Loucy (cell line): ENCODE results near the gene PHEX.

ENCODE experiments used
- H2AFZ ChIP-seq: fragments of 200-600 bp; sonication (generic); 2 replicates; pipeline ENCODE4 v1.6.0; 2016; ENCODE audit warnings: antibody characterized with exemption, mild to moderate bottlenecking, low read length, moderate library complexity
- H3F3A ChIP-seq: fragments of 200-600 bp; 2 replicates; pipeline ENCODE4 v1.6.0; 2016; ENCODE audit warnings: antibody characterized with exemption, low read depth, mild to moderate bottlenecking
- H3K27me3 ChIP-seq: fragments of 200-600 bp; sonication (generic); 2 replicates; pipeline ENCODE4 v1.6.1; 2014; ENCODE audit warnings: low read length, mild to moderate bottlenecking; ENCODE audit not compliant: insufficient read depth, poor library complexity, severe bottlenecking
- H3K36me3 ChIP-seq: fragments of 200-600 bp; sonication (generic); 2 replicates; pipeline ENCODE4 v1.6.1; 2016; ENCODE audit warnings: low read length; ENCODE audit not compliant: insufficient read depth
- H3K4me1 ChIP-seq: fragments of 200-600 bp; sonication (generic); 2 replicates; pipeline ENCODE4 v1.5.1; 2014; ENCODE audit warnings: low read length, mild to moderate bottlenecking; ENCODE audit not compliant: insufficient read depth, poor library complexity, severe bottlenecking
- H3K4me2 ChIP-seq: fragments of 200-600 bp; sonication (generic); 2 replicates; pipeline ENCODE4 v1.6.0; 2014; ENCODE audit warnings: antibody characterized with exemption, low read length, low read depth, mild to moderate bottlenecking; ENCODE audit not compliant: poor library complexity, severe bottlenecking
- H3K4me3 ChIP-seq: fragments of 200-600 bp; sonication (generic); 2 replicates; pipeline ENCODE4 v1.5.1; 2014; ENCODE audit warnings: low read length, mild to moderate bottlenecking, mixed read lengths; ENCODE audit not compliant: poor library complexity, severe bottlenecking
- H3K79me2 ChIP-seq: fragments of 200-600 bp; sonication (generic); 2 replicates; pipeline ENCODE4 v1.6.1; 2014; ENCODE audit warnings: low read length; ENCODE audit not compliant: insufficient read depth
- H3K9ac ChIP-seq: fragments of 200-600 bp; sonication (generic); 2 replicates; pipeline ENCODE4 v1.6.0; 2014; ENCODE audit warnings: mild to moderate bottlenecking, low read depth, low read length, moderate library complexity; ENCODE audit not compliant: poor library complexity, severe bottlenecking
- H3K9me2 ChIP-seq: fragments of 200-600 bp; sonication (generic); replicated peaks from 2 replicates; pipeline ENCODE4 v1.6.1; 2016; ENCODE audit warnings: low read depth, low read length, mixed read lengths
- H3K9me3 ChIP-seq: fragments of 200-600 bp; sonication (generic); 2 replicates; pipeline ENCODE4 v1.6.1; 2014; ENCODE audit warnings: mild to moderate bottlenecking, antibody characterized with exemption, low read length, low read depth; ENCODE audit not compliant: insufficient read depth
- H4K20me1 ChIP-seq: fragments of 200-600 bp; sonication (generic); 2 replicates; pipeline ENCODE4 v1.6.0; 2014; ENCODE audit warnings: antibody characterized with exemption, low read length, mild to moderate bottlenecking; ENCODE audit not compliant: insufficient read depth, poor library complexity, severe bottlenecking
- CTCF ChIP-seq: fragments of 200-600 bp; sonication (generic); conservative IDR thresholded peaks from 2 replicates; pipeline ENCODE4 v1.5.1; 2014; ENCODE audit warnings: mild to moderate bottlenecking, antibody characterized with exemption, low read length
- EZH2phosphoT487 ChIP-seq: fragments of 200-600 bp; IDR thresholded peaks from 2 replicates; pipeline ENCODE4 v1.6.1; 2018; ENCODE audit warnings: antibody characterized with exemption, mild to moderate bottlenecking, moderate library complexity, borderline replicate concordance

The PHEX gene

GRCh38 chrX:21989384-21989783 is 42.7 kb upstream of the PHEX start:
- H3K4me2 ChIP-seq, result no peak overlapping the region
- no peaks in the 10 kb centered on the region for H3F3A ChIP-seq
- no peaks in the 10 kb centered on the region for H3K9me3 ChIP-seq
- no peaks in the 10 kb centered on the region for H3K9me2 ChIP-seq
- no peak overlapping the region for H3K9ac ChIP-seq
- H2AFZ ChIP-seq, result no peak overlapping the region
- H3K4me1 ChIP-seq, result no peaks in the 10 kb centered on the region
- H3K79me2 ChIP-seq, result no peaks in the 10 kb centered on the region
- H4K20me1 ChIP-seq, result no peaks in the 10 kb centered on the region
- no peaks in the 10 kb centered on the region for H3K27me3 ChIP-seq
- TF ChIP-seq CTCF (no peak), EZH2phosphoT487 (no peak)
- no peak overlapping the region for H3K4me3 ChIP-seq
- peaks cover 35% of the 10 kb centered on the region; the same call in 1 of the 2 replicates for H3K36me3 ChIP-seq

- no peak overlapping the region for H3K4me3 ChIP-seq
- H4K20me1 ChIP-seq, result no peaks in the 10 kb centered on the region
- no peak overlapping the region for H2AFZ ChIP-seq
- H3K9me3 ChIP-seq, result no peaks in the 10 kb centered on the region
- no peak overlapping the region for H3K9ac ChIP-seq
- no peaks in the 10 kb centered on the region for H3K27me3 ChIP-seq
- no peaks in the 10 kb centered on the region for H3K79me2 ChIP-seq
- TF ChIP-seq EZH2phosphoT487 (no peak), CTCF (no peak)
- H3F3A ChIP-seq, result no peaks in the 10 kb centered on the region
- H3K4me2 ChIP-seq, result no peak overlapping the region
- no peaks in the 10 kb centered on the region for H3K9me2 ChIP-seq
- H3K4me1 ChIP-seq, result no peaks in the 10 kb centered on the region
- peaks cover 24% of the 10 kb centered on the region; the same call in 1 of the 2 replicates for H3K36me3 ChIP-seq
Observed at GRCh38 chrX:21990832-21991231, 41.3 kb upstream of the PHEX start.

- H3F3A ChIP-seq, result no peaks in the 10 kb centered on the region
- H3K9me2 ChIP-seq, result no peaks in the 10 kb centered on the region
- no peak for TF ChIP-seq EZH2phosphoT487
- TF ChIP-seq CTCF, result no peak
- H3K79me2 ChIP-seq, result no peaks in the 10 kb centered on the region
- H4K20me1 ChIP-seq, result no peaks in the 10 kb centered on the region
- no peaks in the 10 kb centered on the region for H3K27me3 ChIP-seq
- no peak overlapping the region for H3K4me2 ChIP-seq
- no peak overlapping the region for H3K9ac ChIP-seq
- no peaks in the 10 kb centered on the region for H3K9me3 ChIP-seq
- no peak overlapping the region for H3K4me3 ChIP-seq
- H2AFZ ChIP-seq, result no peak overlapping the region
- peaks cover 23% of the 10 kb centered on the region; the same call in 1 of the 2 replicates for H3K36me3 ChIP-seq
- H3K4me1 ChIP-seq, result peaks cover 3% of the 10 kb centered on the region
Observed at GRCh38 chrX:21991504-21991903, 40.6 kb upstream of the PHEX start.
